ENCODE data around the gene C6orf62. TPM values are rescaled to one million over a fixed set of nuclear protein-coding genes. Genes with fewer than 3 reads are reported as not detected.
A peak's percentile ranks its signal among the peaks of the same experiment; 100 is the strongest.
"Not testable (repeated sequence)": the region's sequence is repeated elsewhere in the genome, so short reads cannot be mapped to it uniquely, and the experiment has no call there.

The C6orf62 gene
- total and polyA plus RNA-seq, 2 experiments from 2014 or later: 66.7 to 79.9 TPM

DNA sequence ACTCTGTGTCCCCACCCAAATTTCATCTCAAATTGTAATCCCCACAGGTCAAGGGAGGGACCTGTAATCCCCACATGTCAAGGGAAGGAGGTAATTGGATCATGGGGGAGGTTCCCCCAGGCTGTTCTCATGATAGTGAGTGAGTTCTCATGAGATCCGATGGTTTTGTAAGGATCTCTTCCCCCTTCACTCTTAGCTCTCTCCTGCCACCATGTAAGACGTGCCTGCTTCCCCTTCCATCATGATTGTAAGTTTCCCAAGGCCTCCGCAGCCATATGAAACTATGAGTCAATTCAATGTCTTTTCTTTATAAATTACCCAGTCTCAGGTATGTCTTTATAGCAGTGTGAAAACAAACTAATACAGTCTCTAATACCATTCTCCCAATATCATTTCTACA, 31.9 kb upstream of the C6orf62 start:
- H3K36me3 ChIP-seq (ENCODE audit: insufficient read depth); H3K4me2 ChIP-seq; ATAC-seq; H3F3A ChIP-seq (replicated peaks; ENCODE audit: low read depth); H3K27me3 Mint-ChIP-seq (ENCODE audit: insufficient read depth, low read depth, poor library complexity); H3K27ac Mint-ChIP-seq; H3K27me3 ChIP-seq (ENCODE audit: insufficient read depth); H3K9me2 ChIP-seq (ENCODE audit: insufficient read depth); H3K36me3 Mint-ChIP-seq (ENCODE audit: low read depth); H3K9me3 Mint-ChIP-seq; H3K4me3 ChIP-seq; H3K79me2 ChIP-seq (replicated peaks; ENCODE audit: insufficient read depth); H3K27ac ChIP-seq (ENCODE audit: low read depth); H3K4me1 Mint-ChIP-seq; DNase-seq (ENCODE audit: low spot score); H4K20me1 ChIP-seq (replicated peaks; ENCODE audit: insufficient read depth); H3K4me1 ChIP-seq (ENCODE audit: insufficient read depth); H3K4me3 Mint-ChIP-seq: not testable (repeated sequence)
- H2AFZ ChIP-seq: 0 out of 2 replicates have a peak overlapping the region, but pooled peaks have one; percentile 28

DNA sequence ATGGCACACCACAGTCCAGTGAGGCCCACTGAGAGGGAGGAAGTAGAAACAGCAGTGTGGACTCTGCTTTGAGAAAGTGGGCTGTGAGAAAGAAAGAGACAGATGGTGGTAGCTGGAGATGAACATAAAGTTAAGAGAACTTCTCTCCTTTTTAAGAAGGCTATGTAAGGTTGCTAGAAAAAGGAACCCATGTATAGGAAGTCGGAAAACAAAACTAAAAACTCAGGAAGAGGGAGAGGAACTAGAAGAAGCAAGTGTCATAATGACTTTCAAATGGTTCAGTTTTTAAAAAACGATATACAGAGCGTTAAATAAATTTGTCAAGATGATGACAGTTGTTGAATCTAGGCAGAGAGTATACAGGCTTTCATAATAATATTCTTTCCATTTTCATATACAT, 30.3 kb upstream of the C6orf62 start:
- Histone ChIP-seq H3K27me3 (ENCODE audit: insufficient read depth) (no peaks in the 10 kb centered on the region), H3K4me2 (no peak overlapping the region), H4K20me1 (replicated peaks; ENCODE audit: insufficient read depth) (no peaks in the 10 kb centered on the region), H3K9me2 (ENCODE audit: insufficient read depth) (no peaks in the 10 kb centered on the region), H2AFZ (peak overlapping the region; percentile 52; the same call in 1 of the 2 replicates), H3K4me1 (ENCODE audit: insufficient read depth) (no peaks in the 10 kb centered on the region), H3K4me3 (no peak overlapping the region), H3K36me3 (ENCODE audit: insufficient read depth) (no peaks in the 10 kb centered on the region), H3F3A (replicated peaks; ENCODE audit: low read depth) (0 out of 2 replicates have a peak, but pooled peaks cover 2% of the 10 kb centered on the region), H3K79me2 (replicated peaks; ENCODE audit: insufficient read depth) (no peaks in the 10 kb centered on the region), H3K27ac (ENCODE audit: low read depth) (no peak overlapping the region)
- Mint-ChIP-seq H3K9me3 (peaks cover 2% of the 10 kb centered on the region; the same call in 1 of the 3 replicates), H3K27me3 (ENCODE audit: insufficient read depth, low read depth, poor library complexity) (peaks cover 1% of the 10 kb centered on the region), H3K4me1 (no peaks in the 10 kb centered on the region), H3K27ac (no peak overlapping the region), H3K36me3 (ENCODE audit: low read depth) (no peaks in the 10 kb centered on the region), H3K4me3 (no peak overlapping the region)
- TF ChIP-seq POLR2AphosphoS5 (IDR thresholded peaks at IDR 0.05; ENCODE audit: low read depth) (no peak), JUNB (IDR thresholded peaks at IDR 0.05; ENCODE audit: unreplicated experiment) (no peak), ZNF114 (CRISPR knock-in tag; IDR thresholded peaks at IDR 0.05) (no peak)
- ATAC-seq: no peak
- DNase-seq (ENCODE audit: low spot score): no peak

GRCh38 chr6:24744911-24745310, 26.0 kb upstream of the C6orf62 start:
- Mint-ChIP-seq H3K4me1 (no peaks in the 10 kb centered on the region), H3K9me3 (no peaks in the 10 kb centered on the region), H3K36me3 (ENCODE audit: low read depth) (no peaks in the 10 kb centered on the region), H3K4me3 (no peak overlapping the region), H3K27me3 (ENCODE audit: insufficient read depth, low read depth, poor library complexity) (no peaks in the 10 kb centered on the region), H3K27ac (no peak overlapping the region)
- Histone ChIP-seq H3K4me1 (ENCODE audit: insufficient read depth) (no peaks in the 10 kb centered on the region), H3K36me3 (ENCODE audit: insufficient read depth) (no peaks in the 10 kb centered on the region), H3K79me2 (replicated peaks; ENCODE audit: insufficient read depth) (no peaks in the 10 kb centered on the region), H4K20me1 (replicated peaks; ENCODE audit: insufficient read depth) (no peaks in the 10 kb centered on the region), H3K27ac (ENCODE audit: low read depth) (no peak overlapping the region), H3K4me2 (no peak overlapping the region), H3K4me3 (no peak overlapping the region), H3K9me2 (ENCODE audit: insufficient read depth) (peaks cover 8% of the 10 kb centered on the region; the same call in 1 of the 2 replicates), H3K27me3 (ENCODE audit: insufficient read depth) (no peaks in the 10 kb centered on the region), H2AFZ (no peak overlapping the region), H3F3A (replicated peaks; ENCODE audit: low read depth) (0 out of 2 replicates have a peak, but pooled peaks cover 2% of the 10 kb centered on the region)
- ATAC-seq (no peak), DNase-seq (ENCODE audit: low spot score) (no peak)
- no peak for TF ChIP-seq ZNF114 (CRISPR knock-in tag; IDR thresholded peaks at IDR 0.05)
- TF ChIP-seq ZNF462 (CRISPR knock-in tag; IDR thresholded peaks at IDR 0.05): no peak
- no peak for TF ChIP-seq POLR2AphosphoS5 (IDR thresholded peaks at IDR 0.05; ENCODE audit: low read depth)
